Islet precursor cell (in vitro differentiated cells): Measurements from ENCODE around the gene C2orf69.

Source experiments
- DNase-seq: peaks from one replicate; pipeline ENCODE4 v3.0.0-alpha.2; 2018

C2orf69 gene

GRCh38 chr2:199973703-199974102 is 62.6 kb downstream of the C2orf69 start:
- DNase-seq, result no peak

- no peak for DNase-seq
Measured at GRCh38 chr2:199975273-199975895, 64.3 kb downstream of the C2orf69 start.
